Neural progenitor cell (in vitro differentiated cells): ENCODE measurements around the gene RBPMS2. TPM values are rescaled to one million over a fixed set of nuclear protein-coding genes. Genes with fewer than 3 reads are reported as not detected.

ENCODE experiments used
- DNase-seq: peaks from one replicate; pipeline ENCODE4 v3.0.0-alpha.2; 2016; ENCODE audit warnings: low spot score
- H2AFZ ChIP-seq: fragments of 200-600 bp; sonication (generic); replicated peaks from 2 replicates; pipeline ENCODE4 v1.6.1; 2016; ENCODE audit warnings: antibody characterized with exemption
- H3F3A ChIP-seq: fragments of 200-600 bp; sonication (generic); 2 replicates; pipeline ENCODE4 v1.6.1; 2016; ENCODE audit warnings: antibody characterized with exemption, low read depth
- H3K27ac ChIP-seq: fragments of 200-600 bp; sonication (generic); 2 replicates; pipeline ENCODE4 v1.5.1; 2016; ENCODE audit warnings: mild to moderate bottlenecking
- H3K27me3 ChIP-seq: fragments of 200-600 bp; sonication (generic); 2 replicates; pipeline ENCODE4 v1.6.1; 2016; ENCODE audit warnings: mild to moderate bottlenecking, moderate library complexity
- H3K36me3 ChIP-seq: fragments of 200-600 bp; sonication (generic); 2 replicates; pipeline ENCODE4 v1.5.1; 2016
- H3K4me1 ChIP-seq: fragments of 200-600 bp; sonication (generic); 2 replicates; pipeline ENCODE4 v1.6.1; 2016; ENCODE audit warnings: mixed run types
- H3K4me2 ChIP-seq: fragments of 200-600 bp; sonication (generic); 2 replicates; pipeline ENCODE4 v1.6.1; 2016
- H3K4me3 ChIP-seq: fragments of 200-600 bp; sonication (generic); 2 replicates; pipeline ENCODE4 v1.5.1; 2016
- H3K79me2 ChIP-seq: fragments of 200-600 bp; sonication (generic); 2 replicates; pipeline ENCODE4 v1.6.1; 2016; ENCODE audit warnings: low read depth
- H3K9ac ChIP-seq: fragments of 200-600 bp; sonication (generic); 2 replicates; pipeline ENCODE4 v1.6.1; 2016
- H3K9me3 ChIP-seq: fragments of 200-600 bp; sonication (generic); 2 replicates; pipeline ENCODE4 v1.5.1; 2016; ENCODE audit warnings: low read depth
- H4K20me1 ChIP-seq: fragments of 200-600 bp; sonication (generic); 2 replicates; pipeline ENCODE4 v1.6.1; 2016; ENCODE audit warnings: low read depth
- H3K27ac Mint-ChIP-seq: 3 replicates; pipeline ENCODE4 v1.8.0; 2021; ENCODE audit warnings: mixed read lengths
- H3K27me3 Mint-ChIP-seq: 2 replicates; pipeline ENCODE4 v1.8.0; 2022; ENCODE audit warnings: low read depth, mild to moderate bottlenecking, inconsistent platforms, moderate library complexity, mixed read lengths; ENCODE audit not compliant: insufficient read depth
- H3K36me3 Mint-ChIP-seq: 3 replicates; pipeline ENCODE4 v1.8.0; 2021; ENCODE audit warnings: mixed read lengths
- H3K4me1 Mint-ChIP-seq: 3 replicates; pipeline ENCODE4 v1.8.0; 2021; ENCODE audit warnings: mixed read lengths
- H3K4me3 Mint-ChIP-seq: 3 replicates; pipeline ENCODE4 v1.8.0; 2021; ENCODE audit warnings: mild to moderate bottlenecking, moderate library complexity, mixed read lengths
- H3K9me3 Mint-ChIP-seq: 3 replicates; pipeline ENCODE4 v1.8.0; 2020; ENCODE audit warnings: mixed read lengths
- CTCF ChIP-seq: fragments of 200-600 bp; sonication (generic); IDR thresholded peaks from 2 replicates; pipeline ENCODE4 v1.5.1; 2017; ENCODE audit warnings: antibody characterized with exemption, mild to moderate bottlenecking
- EZH2 ChIP-seq: fragments of 200-600 bp; sonication (generic); IDR thresholded peaks from 2 replicates; pipeline ENCODE4 v1.6.1; 2017; ENCODE audit warnings: antibody characterized with exemption, mild to moderate bottlenecking, moderate library complexity
- EZH2phosphoT487 ChIP-seq: fragments of 200-600 bp; sonication (generic); IDR thresholded peaks from 2 replicates; pipeline ENCODE4 v1.6.1; 2017; ENCODE audit warnings: antibody characterized with exemption
- total RNA-seq: library from RNA; depleted of rRNA; stranded (reverse); fragments of >200 nt; gene quantifications from 2 replicates; pipeline ENCODE4 v1.2.3, GENCODE V29; 2015; ENCODE audit warnings: low replicate concordance

The RBPMS2 gene
- total RNA-seq, 1 donor from 2014 or later = 0.15 TPM

- Mint-ChIP-seq H3K4me3 (no peak overlapping the region), H3K4me1 (peaks cover 9% of the 10 kb centered on the region), H3K36me3 (peaks cover 19% of the 10 kb centered on the region), H3K27me3 (no peaks in the 10 kb centered on the region), H3K27ac (peak overlapping the region; percentile 63), H3K9me3 (no peaks in the 10 kb centered on the region)
- Histone ChIP-seq H3K79me2 (no peaks in the 10 kb centered on the region), H2AFZ (no peak overlapping the region), H3K36me3 (no peaks in the 10 kb centered on the region), H4K20me1 (no peaks in the 10 kb centered on the region), H3K4me2 (no peak overlapping the region), H3F3A (no peaks in the 10 kb centered on the region), H3K4me1 (no peaks in the 10 kb centered on the region), H3K27ac (no peak overlapping the region), H3K4me3 (no peak overlapping the region), H3K27me3 (no peaks in the 10 kb centered on the region), H3K9me3 (no peaks in the 10 kb centered on the region), H3K9ac (no peak overlapping the region)
- TF ChIP-seq CTCF (no peak), EZH2phosphoT487 (no peak), EZH2 (no peak)
- DNase-seq = no peak
Measured at GRCh38 chr15:64717735-64718495, 57.5 kb downstream of the RBPMS2 start.

GRCh38 chr15:64717130-64717529 is 58.3 kb downstream of the RBPMS2 start:
- Histone ChIP-seq H2AFZ (no peak overlapping the region), H3K27me3 (no peaks in the 10 kb centered on the region), H3K36me3 (no peaks in the 10 kb centered on the region), H4K20me1 (no peaks in the 10 kb centered on the region), H3K4me1 (no peaks in the 10 kb centered on the region), H3K79me2 (no peaks in the 10 kb centered on the region), H3K27ac (no peak overlapping the region), H3K9me3 (no peaks in the 10 kb centered on the region), H3K9ac (no peak overlapping the region), H3F3A (no peaks in the 10 kb centered on the region), H3K4me2 (no peak overlapping the region), H3K4me3 (no peak overlapping the region)
- no peaks in the 10 kb centered on the region for H3K27me3 Mint-ChIP-seq
- peaks cover 9% of the 10 kb centered on the region for H3K4me1 Mint-ChIP-seq
- H3K27ac Mint-ChIP-seq = no peak overlapping the region
- DNase-seq = no peak
- TF ChIP-seq EZH2 (no peak), CTCF (no peak), EZH2phosphoT487 (no peak)
- H3K36me3 Mint-ChIP-seq = peaks cover 19% of the 10 kb centered on the region
- no peak overlapping the region for H3K4me3 Mint-ChIP-seq
- no peaks in the 10 kb centered on the region for H3K9me3 Mint-ChIP-seq

GRCh38 chr15:64716452-64716851 is 58.9 kb downstream of the RBPMS2 start:
- no peaks in the 10 kb centered on the region for H3K9me3 ChIP-seq
- no peak overlapping the region for H3K4me2 ChIP-seq
- no peaks in the 10 kb centered on the region for H4K20me1 ChIP-seq
- no peaks in the 10 kb centered on the region for H3K27me3 ChIP-seq
- peaks cover 9% of the 10 kb centered on the region for H3K4me1 Mint-ChIP-seq
- no peaks in the 10 kb centered on the region for H3K9me3 Mint-ChIP-seq
- no peak for DNase-seq
- TF ChIP-seq CTCF = no peak
- no peak for TF ChIP-seq EZH2phosphoT487
- no peak for TF ChIP-seq EZH2
- H3K36me3 ChIP-seq = no peaks in the 10 kb centered on the region
- no peaks in the 10 kb centered on the region for H3F3A ChIP-seq
- H3K4me3 Mint-ChIP-seq = no peak overlapping the region
- no peak overlapping the region for H3K27ac Mint-ChIP-seq
- H3K9ac ChIP-seq = no peak overlapping the region
- H3K27me3 Mint-ChIP-seq = no peaks in the 10 kb centered on the region
- no peak overlapping the region for H3K4me3 ChIP-seq
- H2AFZ ChIP-seq = no peak overlapping the region
- no peak overlapping the region for H3K27ac ChIP-seq
- peaks cover 20% of the 10 kb centered on the region for H3K36me3 Mint-ChIP-seq
- no peaks in the 10 kb centered on the region for H3K79me2 ChIP-seq
- no peaks in the 10 kb centered on the region for H3K4me1 ChIP-seq
